ENCODE results near the gene VPS45. TPM values are rescaled to one million over a fixed set of nuclear protein-coding genes. Genes with fewer than 3 reads are reported as not detected.
A peak's percentile ranks its signal among the peaks of the same experiment; 100 is the strongest.
"Not testable (repeated sequence)": the region's sequence is repeated elsewhere in the genome, so short reads cannot be mapped to it uniquely, and the experiment has no call there.

VPS45 gene
- polyA plus RNA-seq, 3 donors: 36.0 to 41.9 (median 36.8) TPM

DNA sequence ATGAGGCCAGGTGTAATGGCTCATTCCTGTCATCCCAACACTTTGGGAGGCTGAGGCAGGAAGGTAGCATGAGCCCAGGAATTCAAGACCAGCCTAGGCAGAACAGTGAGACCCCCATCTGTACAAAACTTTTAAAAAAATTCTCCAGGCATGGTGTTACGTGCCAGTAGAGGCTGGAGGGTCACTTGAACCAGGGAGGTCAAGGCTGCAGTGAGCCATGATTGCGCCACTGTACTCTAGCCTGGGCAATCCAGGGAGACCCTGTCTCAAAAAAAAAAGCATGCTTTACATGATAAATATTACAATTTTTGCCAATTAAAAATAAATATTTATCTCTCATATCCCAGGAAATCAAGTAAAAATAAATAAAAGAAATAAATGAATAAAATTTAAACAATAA lies 17.6 kb upstream of the VPS45 start:
- H3K4me2 ChIP-seq (replicated peaks; ENCODE audit: extremely low read depth, low read length, poor library complexity, severe bottlenecking): no peak overlapping the region
- Mint-ChIP-seq H3K36me3 (no peaks in the 10 kb centered on the region), H3K4me3 (no peak overlapping the region), H3K27me3 (ENCODE audit: low read depth in 3 of 3) (peaks cover 24 to 37% (median 25%) of the 10 kb centered on the region in 3 donors), H3K9me3 (no peaks in the 10 kb centered on the region), H3K4me1 (peaks cover 31% of the 10 kb centered on the region), H3K27ac (no peak overlapping the region)
- no peak overlapping the region for H3K9ac ChIP-seq (ENCODE audit: insufficient read depth, low read length, poor library complexity, severe bottlenecking)
- no peaks in the 10 kb centered on the region for H3K9me3 ChIP-seq (replicated peaks in 1 of 2; ENCODE audit: control insufficient read depth in 1 of 2, insufficient read depth in 1 of 2, low read length in 2 of 2)
- peaks cover 10 to 31% of the 10 kb centered on the region in 2 donors for H3K27me3 ChIP-seq (ENCODE audit: control insufficient read depth in 2 of 2, insufficient read depth in 2 of 2, low read length in 2 of 2)
- H2AFZ ChIP-seq (ENCODE audit: insufficient read depth, low read depth, low read length, poor library complexity, severe bottlenecking): no peak overlapping the region
- intact Hi-C loops (cut with micrococcal nuclease): loop anchor here in 1 of 2 donors (5.0 to 10.0 kb wide), 2 partner anchors 83 to 155 kb away; partner anchors contain the start of gene BOLA1
- no peak overlapping the region for H3K27ac ChIP-seq (ENCODE audit: low read depth in 1 of 2, low read length in 2 of 2)
- no peaks in the 10 kb centered on the region for H3K79me2 ChIP-seq (ENCODE audit: insufficient read depth, low read length)
- WGBS (ENCODE audit: insufficient coverage): no CpG with 5 or more reads among the region's 2 CpGs
- H3K4me1 ChIP-seq (ENCODE audit: control insufficient read depth in 1 of 2, insufficient read depth in 2 of 2, low read length in 2 of 2): peaks cover 25 to 28% of the 10 kb centered on the region in 2 donors
- no peak for DNase-seq
- no peaks in the 10 kb centered on the region for H4K20me1 ChIP-seq (ENCODE audit: insufficient read depth, low read length)
- TF ChIP-seq, protein P1, sequence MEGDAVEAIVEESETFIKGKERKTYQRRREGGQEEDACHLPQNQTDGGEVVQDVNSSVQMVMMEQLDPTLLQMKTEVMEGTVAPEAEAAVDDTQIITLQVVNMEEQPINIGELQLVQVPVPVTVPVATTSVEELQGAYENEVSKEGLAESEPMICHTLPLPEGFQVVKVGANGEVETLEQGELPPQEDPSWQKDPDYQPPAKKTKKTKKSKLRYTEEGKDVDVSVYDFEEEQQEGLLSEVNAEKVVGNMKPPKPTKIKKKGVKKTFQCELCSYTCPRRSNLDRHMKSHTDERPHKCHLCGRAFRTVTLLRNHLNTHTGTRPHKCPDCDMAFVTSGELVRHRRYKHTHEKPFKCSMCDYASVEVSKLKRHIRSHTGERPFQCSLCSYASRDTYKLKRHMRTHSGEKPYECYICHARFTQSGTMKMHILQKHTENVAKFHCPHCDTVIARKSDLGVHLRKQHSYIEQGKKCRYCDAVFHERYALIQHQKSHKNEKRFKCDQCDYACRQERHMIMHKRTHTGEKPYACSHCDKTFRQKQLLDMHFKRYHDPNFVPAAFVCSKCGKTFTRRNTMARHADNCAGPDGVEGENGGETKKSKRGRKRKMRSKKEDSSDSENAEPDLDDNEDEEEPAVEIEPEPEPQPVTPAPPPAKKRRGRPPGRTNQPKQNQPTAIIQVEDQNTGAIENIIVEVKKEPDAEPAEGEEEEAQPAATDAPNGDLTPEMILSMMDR (IDR thresholded peaks at IDR 0.05): no peak
- no peaks in the 10 kb centered on the region for H3K36me3 ChIP-seq (replicated peaks in 1 of 2; ENCODE audit: control insufficient read depth in 1 of 2, insufficient read depth in 2 of 2, low read length in 2 of 2)
- no peak overlapping the region for H3K4me3 ChIP-seq (replicated peaks in 1 of 3; ENCODE audit: low read depth in 2 of 3, low read length in 3 of 3)

DNA sequence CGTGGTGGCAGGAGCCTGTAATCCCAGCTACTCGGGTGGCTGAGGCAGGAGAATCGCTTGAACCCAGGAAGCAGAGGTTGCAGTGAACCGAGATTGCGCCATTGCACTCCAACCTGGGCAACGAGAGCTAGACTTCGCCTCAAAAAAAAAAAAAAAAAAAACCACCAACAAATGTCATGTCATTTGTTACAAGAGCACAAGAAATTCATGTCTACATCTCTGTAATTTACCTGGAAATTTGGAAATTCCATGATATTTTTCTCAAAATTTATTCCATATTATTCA lies 16.5 kb upstream of the VPS45 start:
- H3K4me3 ChIP-seq (replicated peaks in 1 of 3; ENCODE audit: low read depth in 2 of 3, low read length in 3 of 3): no peak overlapping the region
- H3K4me2 ChIP-seq (replicated peaks; ENCODE audit: extremely low read depth, low read length, poor library complexity, severe bottlenecking): no peak overlapping the region
- H3K4me1 ChIP-seq (ENCODE audit: control insufficient read depth in 1 of 2, insufficient read depth in 2 of 2, low read length in 2 of 2): peaks cover 29 to 30% of the 10 kb centered on the region in 2 donors
- WGBS (ENCODE audit: insufficient coverage): 14% methylated on average over 7 of the region's 7 CpGs
- Mint-ChIP-seq H3K4me1 (peaks cover 37% of the 10 kb centered on the region), H3K9me3 (no peaks in the 10 kb centered on the region), H3K27ac (no peak overlapping the region), H3K27me3 (ENCODE audit: low read depth in 3 of 3) (peaks cover 19 to 34% (median 20%) of the 10 kb centered on the region in 3 donors), H3K4me3 (no peak overlapping the region), H3K36me3 (no peaks in the 10 kb centered on the region)
- intact Hi-C loops (cut with micrococcal nuclease): loop anchor here in 1 of 2 donors (10.0 kb wide), 1 partner anchor 156 kb away; the partner anchor contains the start of gene BOLA1
- no peaks in the 10 kb centered on the region for H3K36me3 ChIP-seq (replicated peaks in 1 of 2; ENCODE audit: control insufficient read depth in 1 of 2, insufficient read depth in 2 of 2, low read length in 2 of 2)
- peaks cover 2 to 29% of the 10 kb centered on the region in 2 donors for H3K27me3 ChIP-seq (ENCODE audit: control insufficient read depth in 2 of 2, insufficient read depth in 2 of 2, low read length in 2 of 2)
- H3K79me2 ChIP-seq (ENCODE audit: insufficient read depth, low read length): no peaks in the 10 kb centered on the region
- no peak overlapping the region for H3K9ac ChIP-seq (ENCODE audit: insufficient read depth, low read length, poor library complexity, severe bottlenecking)
- H2AFZ ChIP-seq (ENCODE audit: insufficient read depth, low read depth, low read length, poor library complexity, severe bottlenecking): no peak overlapping the region
- H3K27ac ChIP-seq (ENCODE audit: low read depth in 1 of 2, low read length in 2 of 2): no peak overlapping the region
- no peaks in the 10 kb centered on the region for H4K20me1 ChIP-seq (ENCODE audit: insufficient read depth, low read length)
- no peaks in the 10 kb centered on the region for H3K9me3 ChIP-seq (replicated peaks in 1 of 2; ENCODE audit: control insufficient read depth in 1 of 2, insufficient read depth in 1 of 2, low read length in 2 of 2)
- no peak for DNase-seq
- TF ChIP-seq, protein P1 (IDR thresholded peaks at IDR 0.05): no peak

DNA sequence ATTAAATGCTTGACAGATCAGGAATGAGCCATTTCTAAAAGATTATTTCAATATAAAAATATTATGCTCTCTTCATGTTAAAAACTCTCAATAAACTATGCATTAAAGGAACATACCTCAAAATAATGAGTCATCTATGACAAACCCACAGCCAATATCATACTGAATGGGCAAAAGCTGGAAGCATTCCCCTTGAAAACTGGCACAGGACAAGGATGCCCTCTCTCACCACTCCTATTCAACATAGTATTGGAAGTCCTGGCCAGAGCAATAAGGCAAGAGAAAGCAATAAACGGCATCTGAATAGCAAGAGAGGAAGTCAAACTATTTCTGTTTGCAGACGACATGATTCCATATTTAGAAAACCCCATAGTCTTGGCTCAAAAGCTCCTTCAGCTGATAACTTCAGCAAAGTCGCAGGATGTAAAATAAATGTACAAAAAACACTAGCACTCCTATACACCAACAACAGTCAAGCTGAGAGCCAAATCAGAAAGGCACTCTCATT lies 15.6 kb upstream of the VPS45 start:
- Mint-ChIP-seq H3K27me3 (ENCODE audit: low read depth in 3 of 3) (peaks cover 14 to 29% (median 15%) of the 10 kb centered on the region in 3 donors), H3K4me1 (peaks cover 46% of the 10 kb centered on the region), H3K4me3 (peak overlapping the region in 1 of 2 donors; percentile 11)
- not testable (repeated sequence) for DNase-seq; H3K27ac Mint-ChIP-seq; H3K9me3 ChIP-seq (replicated peaks in 1 of 2; ENCODE audit: control insufficient read depth in 1 of 2, insufficient read depth in 1 of 2, low read length in 2 of 2); H2AFZ ChIP-seq (ENCODE audit: insufficient read depth, low read depth, low read length, poor library complexity, severe bottlenecking); H3K9ac ChIP-seq (ENCODE audit: insufficient read depth, low read length, poor library complexity, severe bottlenecking); H3K36me3 ChIP-seq (replicated peaks in 1 of 2; ENCODE audit: control insufficient read depth in 1 of 2, insufficient read depth in 2 of 2, low read length in 2 of 2); H3K36me3 Mint-ChIP-seq; H3K9me3 Mint-ChIP-seq; H3K79me2 ChIP-seq (ENCODE audit: insufficient read depth, low read length); H4K20me1 ChIP-seq (ENCODE audit: insufficient read depth, low read length); H3K27ac ChIP-seq (ENCODE audit: low read depth in 1 of 2, low read length in 2 of 2); H3K4me3 ChIP-seq (replicated peaks in 1 of 3; ENCODE audit: low read depth in 2 of 3, low read length in 3 of 3); H3K4me2 ChIP-seq (replicated peaks; ENCODE audit: extremely low read depth, low read length, poor library complexity, severe bottlenecking)
- H3K27me3 ChIP-seq (ENCODE audit: control insufficient read depth in 2 of 2, insufficient read depth in 2 of 2, low read length in 2 of 2): peaks cover 2 to 24% of the 10 kb centered on the region in 2 donors
- H3K4me1 ChIP-seq (ENCODE audit: control insufficient read depth in 1 of 2, insufficient read depth in 2 of 2, low read length in 2 of 2): peaks cover 37 to 38% of the 10 kb centered on the region in 2 donors
- intact Hi-C loops (cut with micrococcal nuclease): loop anchor here in 1 of 2 donors (10.0 kb wide), 1 partner anchor 157 kb away; the partner anchor contains the start of gene BOLA1
- no CpG with 5 or more reads among the region's 3 CpGs for WGBS (ENCODE audit: insufficient coverage)

Measured in CD14-positive monocyte (primary cell).